SKM-1 (cell line): ENCODE measurements around the gene MTPN.
A peak's percentile ranks its signal among the peaks of the same experiment; 100 is the strongest.

ENCODE experiments used
- DNase-seq: peaks from one replicate; lab custom pipeline; 2025; ENCODE audit not compliant: unreplicated experiment; lab: John Stamatoyannopoulos, UW

The MTPN gene

DNA sequence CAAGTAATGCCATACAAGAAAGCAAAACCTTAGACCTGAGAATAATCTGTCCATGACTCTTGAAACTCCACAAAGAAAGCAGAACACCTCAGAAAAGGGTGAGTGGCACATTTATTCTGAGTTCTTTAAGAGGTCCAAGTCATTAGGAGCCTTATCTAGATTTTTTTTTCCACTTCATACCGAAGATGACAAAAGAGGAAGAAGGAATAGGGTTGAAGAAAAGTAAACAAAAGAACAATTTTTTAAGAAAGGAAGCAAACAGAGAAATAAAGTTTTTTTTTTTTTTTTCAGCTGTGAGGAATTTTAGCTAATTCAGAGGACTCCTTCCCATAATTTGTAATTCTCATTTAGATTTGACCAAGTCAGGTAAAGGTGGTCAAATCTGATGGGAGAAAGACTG lies 13.1 kb upstream of the MTPN start:
- DNase-seq = no peak

DNA sequence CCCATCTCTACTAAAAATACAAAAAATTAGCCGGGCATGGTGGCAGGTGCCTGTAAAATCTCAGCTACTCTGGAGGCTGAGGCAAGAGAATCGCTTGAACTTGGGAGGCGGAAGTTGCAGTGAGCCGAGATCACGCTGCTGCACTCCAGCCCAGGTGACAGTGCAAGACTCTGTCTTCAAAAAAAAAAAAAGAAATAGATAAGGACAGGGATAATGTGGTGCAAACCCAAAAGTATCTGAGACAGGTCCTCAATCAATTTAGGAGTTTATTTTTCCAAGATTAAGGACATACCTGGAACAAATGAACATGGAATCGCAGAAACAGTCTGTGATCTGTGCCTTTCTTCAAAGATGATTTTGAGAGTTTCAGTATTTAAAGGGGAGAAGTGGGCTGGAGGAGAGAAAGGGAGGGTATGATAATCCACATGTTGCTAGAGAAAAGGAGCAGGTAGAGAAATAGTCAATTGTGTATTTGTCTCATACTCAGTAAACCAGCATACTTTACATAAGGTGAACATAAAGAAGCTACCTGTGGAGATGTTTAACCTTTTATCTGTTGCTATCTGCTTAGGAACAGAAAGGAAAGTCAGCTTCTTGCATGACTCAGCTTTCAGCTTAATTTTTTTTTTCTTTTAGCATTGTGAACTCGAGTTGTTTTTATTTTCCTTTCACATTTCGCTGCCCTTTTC lies 4.9 kb upstream of the MTPN start:
- no peak for DNase-seq

DNA sequence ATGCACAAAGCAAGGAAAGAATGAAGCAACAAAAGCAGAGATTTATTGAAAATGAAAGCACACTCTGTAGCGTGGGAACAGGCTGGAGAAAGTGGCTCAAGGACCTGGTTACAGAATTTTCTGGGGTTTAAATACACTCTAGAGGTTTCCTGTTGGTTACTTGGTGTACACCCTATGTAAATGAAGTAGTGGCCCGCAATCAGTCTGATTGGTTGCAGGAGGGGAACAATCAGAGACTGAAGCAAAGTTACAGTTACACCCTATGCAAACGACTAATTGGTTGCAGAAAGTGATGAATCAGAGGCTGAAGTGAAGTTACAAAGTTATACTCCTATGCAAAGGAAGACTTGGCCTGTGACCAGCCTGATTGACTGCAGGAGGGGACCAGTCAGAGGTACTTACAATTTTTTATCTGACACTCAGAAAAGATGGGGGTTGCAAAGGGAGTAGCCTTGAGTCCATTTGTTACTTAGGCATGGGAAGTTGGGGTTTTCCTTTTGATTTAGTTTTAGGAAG lies 3.6 kb upstream of the MTPN start:
- DNase-seq = no peak

DNA sequence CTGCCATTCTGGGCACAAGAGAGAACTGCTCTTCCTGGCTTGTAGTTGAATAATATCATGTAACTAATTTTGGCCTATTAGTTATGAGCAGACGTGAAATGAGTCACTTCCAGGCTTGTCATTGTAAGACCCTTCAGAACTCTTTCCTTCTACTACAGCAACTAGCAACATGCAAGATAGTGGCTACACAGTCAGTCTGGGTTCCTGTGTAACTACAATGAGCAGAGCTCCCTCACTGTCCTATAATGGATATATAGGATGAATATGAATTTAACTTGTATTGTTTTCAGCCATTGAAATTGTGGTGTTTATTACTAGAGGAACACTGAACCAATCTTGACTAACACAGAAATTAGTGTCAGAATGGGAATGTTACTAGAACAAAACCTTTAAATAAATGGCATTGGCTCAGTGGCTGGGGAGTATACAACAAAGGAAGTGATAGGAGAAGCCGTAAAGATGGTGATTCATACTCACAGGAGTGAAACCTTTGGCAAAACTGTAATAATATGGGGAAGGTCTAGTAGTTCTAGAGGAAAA lies 2.9 kb upstream of the MTPN start:
- DNase-seq = no peak

DNA sequence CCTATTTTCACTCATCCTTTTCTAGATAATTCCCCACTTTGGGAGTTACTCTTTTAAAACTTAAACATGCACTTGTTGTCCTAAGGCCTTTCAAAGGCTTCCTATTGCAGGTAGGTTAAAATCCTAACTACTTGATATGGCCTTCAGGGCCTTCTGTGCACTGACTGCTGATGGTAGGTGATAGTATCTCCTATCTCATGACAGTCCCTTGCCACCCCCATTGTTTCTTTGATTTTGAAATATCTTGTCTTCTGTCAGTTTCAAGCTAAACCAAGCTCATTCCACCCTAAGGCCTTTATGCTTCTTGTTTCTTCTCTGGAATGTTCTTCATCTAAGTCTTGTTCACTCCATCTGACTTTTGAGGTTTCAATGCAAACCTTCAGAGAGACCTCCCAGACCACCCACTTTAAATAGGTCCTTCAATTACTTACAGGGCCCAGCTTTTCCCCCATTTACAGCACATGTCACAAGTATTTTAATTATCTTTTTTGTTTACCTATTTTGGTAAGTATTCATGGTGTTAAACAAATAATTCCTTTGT lies 2.4 kb upstream of the MTPN start:
- no peak for DNase-seq

DNA sequence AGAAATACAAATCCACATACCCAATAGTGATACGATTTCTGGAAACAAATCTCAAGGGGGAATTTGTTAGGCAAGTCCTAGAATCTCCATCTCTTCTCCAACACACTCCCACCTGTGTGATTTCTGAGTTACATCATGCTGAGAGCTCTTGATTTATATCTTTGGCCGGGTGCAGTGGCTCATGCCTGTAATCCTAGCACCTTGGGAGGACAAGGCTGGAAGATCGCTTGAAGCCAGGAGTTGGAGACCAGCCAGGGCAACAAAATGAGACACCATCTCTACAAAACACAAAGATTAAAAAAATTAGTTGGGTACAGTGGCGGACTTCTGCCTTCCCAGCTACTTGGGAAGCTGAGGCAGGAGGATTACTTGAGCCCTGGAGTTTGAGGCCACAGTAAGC lies 1.5 kb upstream of the MTPN start:
- DNase-seq = no peak

DNA sequence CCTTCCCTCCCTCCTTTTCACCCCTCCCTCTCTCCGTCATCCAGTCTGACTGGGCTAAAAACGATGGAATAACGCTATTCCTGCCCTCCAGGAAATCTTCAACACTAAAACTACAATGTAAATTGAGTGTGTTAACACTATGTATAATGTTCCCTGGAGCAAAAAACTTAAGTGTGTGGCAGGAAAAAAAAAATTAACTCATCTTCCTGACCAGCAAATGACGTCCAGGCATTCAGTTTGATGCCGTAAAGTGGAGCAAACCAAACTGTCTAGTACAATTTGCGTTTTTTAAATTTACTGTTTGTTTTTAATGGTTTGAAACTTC lies 545 bp upstream of the MTPN start:
- DNase-seq = no peak

DNA sequence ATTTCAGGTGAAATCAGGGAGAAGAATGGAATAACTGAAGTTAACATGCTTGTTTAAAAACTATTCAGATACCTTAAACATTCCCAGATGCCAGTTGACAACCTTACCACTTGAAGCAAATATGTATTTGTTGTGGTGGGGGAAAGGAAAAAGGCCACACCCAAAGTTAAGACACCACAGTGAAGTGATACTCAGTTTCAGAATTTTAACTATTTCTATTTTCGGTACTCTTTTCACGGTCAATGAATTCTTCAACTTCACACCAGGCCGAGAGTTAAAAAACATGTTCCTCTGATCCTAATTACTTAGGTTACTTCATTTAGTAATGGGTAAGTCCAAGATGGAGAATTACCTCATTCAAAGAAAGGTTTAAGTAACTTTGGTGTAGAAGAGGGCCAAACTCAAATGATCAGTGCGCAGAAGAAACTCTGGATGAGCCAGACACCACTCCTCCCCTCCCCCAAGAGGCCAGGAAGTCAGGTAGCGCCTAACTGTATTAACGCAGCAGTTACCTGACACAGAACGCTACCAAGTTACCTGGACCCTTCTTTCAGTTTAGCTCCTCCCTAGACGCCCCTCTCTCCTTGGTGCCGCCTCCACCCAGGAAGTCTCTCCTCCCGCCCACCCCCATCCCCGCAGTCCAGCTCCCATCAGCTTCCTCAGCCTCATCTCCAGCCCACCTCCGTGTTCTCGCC lies 700 bp downstream of the MTPN start:
- no peak for DNase-seq

DNA sequence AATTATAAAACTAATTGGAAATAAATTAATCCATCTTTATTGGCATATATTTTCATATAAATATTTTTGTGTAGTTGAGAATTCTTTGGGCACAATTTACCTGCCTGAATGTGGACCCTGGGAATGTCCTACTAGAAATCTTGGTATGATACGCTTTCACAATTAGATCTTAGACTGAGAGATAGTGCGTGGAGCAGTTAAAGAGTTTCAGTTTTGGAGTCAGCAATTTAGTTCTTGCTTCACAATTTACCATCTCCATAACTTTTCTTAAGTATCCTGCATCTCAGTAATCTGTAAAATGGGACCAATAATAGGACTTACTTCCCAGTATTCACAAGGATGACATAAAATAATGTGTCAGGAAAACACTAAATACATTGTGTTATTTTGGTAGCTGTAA lies 2.0 kb downstream of the MTPN start:
- DNase-seq = no peak

DNA sequence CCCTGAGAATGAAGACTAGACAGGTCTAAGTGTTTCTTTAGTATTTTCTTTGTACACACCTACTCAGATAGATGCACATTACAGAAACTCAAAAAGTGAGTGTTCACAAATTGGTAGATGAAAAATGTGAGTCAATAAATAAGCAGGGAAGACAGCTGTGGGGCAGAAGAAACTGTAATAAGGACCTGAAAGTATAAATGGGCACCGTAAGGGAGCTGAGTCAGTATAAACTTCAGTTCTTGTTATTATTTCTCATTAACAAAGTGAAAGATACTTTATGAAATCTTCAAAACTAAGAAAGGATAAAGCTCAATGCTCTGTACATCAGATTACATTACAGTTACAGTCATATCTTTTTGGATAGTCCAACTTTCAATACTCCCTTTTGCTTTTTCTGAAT lies 2.5 kb downstream of the MTPN start:
- no peak for DNase-seq

DNA sequence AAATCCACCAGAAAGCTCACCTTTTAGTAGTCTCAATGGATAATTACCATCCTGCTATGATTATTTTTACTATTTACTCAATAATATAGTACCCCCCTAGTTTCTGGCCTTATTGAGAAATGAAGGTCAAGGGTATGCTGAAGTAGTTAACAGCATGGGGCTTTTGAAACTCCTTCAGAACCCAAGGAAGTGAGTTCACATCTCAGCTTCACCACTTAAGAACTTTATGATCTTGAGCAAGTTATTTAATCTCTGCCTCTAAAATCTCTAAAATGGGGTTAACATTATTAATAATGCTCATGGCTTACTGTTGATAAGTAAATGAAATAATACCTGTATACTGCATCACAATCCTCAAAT lies 5.8 kb downstream of the MTPN start:
- DNase-seq = no peak

DNA sequence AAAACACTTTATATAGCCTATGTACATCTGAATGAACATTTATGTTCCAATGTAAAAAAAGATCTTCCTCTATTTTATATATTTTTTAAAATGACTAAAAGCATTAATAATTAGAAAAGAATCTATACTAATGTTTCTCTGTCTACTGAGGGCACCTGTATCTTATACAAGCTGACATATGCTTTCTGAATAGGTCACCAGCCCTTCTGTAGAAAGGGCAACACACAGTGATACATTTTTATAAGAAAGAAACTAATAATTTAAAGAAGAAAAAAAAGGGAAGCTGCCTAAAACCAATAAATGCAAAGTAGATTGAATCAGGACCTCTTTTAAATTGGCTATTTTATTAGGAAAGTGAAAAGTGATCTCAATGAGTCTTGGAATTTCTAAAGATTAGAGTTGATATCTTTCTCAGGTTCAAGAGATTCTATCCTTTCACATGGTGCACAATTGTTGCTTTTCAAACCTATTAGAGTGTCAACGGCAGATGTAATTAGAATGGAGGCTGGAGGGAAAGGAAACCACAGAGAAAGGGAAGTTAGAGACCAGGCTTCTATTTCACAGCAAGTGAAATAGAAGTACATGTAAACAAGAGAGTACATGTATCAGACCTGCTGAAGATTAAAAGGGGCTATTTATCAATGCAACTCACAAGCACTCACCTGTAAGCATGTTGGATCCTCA lies 6.3 kb downstream of the MTPN start:
- DNase-seq = peak; percentile 78

DNA sequence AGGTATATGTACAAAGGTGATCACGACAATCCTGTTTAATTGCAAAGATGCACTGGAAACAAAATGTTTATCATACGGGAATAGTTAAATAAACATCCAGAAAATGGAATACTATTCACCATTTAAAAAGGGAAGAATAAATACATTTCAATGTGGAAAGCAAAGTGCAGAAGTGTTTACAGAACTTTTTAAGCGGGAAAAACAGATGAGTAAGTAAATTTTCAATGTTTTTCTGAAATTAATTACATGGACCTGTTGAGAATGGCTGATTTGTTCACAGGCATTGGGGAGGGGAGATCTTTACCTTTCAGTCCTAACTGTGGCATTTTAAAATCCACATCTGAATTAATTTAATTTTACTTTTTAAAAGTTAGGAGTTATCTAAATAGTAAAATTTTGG lies 7.1 kb downstream of the MTPN start:
- no peak for DNase-seq

DNA sequence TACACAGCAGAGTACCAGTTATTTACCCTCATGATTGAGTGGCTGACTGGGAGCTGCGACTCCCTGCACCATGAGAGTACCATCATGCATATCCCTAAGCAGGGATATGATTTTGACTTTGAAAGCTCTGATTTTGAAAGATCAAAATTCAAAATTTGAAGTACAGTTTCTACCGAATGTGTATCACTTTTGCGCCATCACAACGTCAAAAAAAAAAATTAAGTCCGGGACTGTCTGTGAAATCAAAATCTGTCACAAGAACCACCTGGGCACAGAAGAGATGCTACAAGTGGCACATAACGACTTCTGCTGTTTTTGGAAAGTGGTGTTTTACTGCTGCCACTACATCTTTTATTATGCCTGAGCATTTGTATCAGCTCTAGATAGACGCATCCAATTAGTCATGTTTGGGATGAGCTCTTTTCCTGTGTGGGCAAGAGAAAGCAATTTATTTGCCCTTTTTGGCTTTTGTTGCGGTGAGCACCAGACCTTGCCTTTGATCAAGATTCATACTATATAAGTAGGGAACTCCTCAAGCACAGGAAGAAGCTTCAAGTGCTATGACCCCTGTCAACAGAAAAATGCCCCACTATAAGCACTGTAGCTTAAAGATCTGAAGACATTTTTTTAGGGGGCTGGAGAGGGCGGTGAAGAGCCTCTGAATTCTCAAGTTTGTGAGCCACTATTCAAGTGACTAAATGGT lies 10.7 kb downstream of the MTPN start:
- no peak for DNase-seq

DNA sequence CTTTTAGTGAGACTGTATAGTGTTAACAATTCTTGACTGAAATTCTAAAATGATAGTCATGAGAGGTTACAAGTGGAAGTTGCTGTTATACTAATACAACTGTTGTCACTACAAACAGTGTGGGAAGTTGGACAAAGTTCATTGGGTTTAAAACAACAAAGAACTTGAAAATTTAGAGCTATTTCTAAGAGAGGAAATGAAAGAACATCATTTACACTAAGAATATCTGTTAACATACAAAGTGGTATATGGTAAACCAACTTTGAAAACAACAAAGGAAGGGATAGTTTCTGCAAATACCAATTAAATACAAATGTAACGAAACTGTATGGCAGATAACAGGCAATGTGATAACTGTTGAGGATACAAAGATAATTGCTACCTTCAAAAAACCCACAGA lies 11.6 kb downstream of the MTPN start:
- DNase-seq = no peak

DNA sequence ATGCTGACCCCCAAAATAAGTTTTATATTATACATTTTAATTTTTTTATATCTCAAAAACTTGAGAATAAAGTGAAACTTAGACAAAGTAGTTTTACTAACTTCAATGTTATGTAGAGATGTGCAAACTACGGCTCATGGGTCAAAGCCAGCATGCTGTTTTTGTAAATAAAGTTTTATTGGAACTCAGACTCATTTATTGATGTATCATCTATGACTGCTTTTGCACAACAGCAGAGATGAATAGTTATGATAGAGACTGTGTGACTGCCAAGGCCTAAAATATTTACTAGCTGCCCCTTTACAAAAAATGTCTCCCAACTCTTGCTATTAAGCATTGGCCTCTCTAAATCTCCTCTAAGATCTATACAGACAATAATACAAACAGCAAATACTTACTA lies 12.4 kb downstream of the MTPN start:
- no peak for DNase-seq

DNA sequence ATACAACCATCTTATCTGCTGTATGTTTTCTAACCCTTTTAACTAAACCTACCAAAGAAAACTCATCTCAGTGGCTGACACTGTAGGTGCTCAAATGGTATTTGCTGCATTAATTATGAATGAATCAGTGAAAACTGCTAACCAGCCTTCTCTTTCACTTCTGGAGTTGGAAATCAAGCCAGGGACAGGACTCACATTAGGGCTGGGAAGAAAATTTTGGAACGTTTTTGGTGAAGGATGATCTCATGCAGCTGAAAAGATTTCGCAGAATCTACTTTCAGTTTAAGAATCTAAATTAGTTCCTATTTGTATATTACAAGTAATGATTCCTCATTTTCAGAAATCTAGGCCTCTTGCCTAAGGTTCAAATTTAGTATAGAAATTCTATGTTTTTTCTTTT lies 12.9 kb downstream of the MTPN start:
- DNase-seq = no peak

DNA sequence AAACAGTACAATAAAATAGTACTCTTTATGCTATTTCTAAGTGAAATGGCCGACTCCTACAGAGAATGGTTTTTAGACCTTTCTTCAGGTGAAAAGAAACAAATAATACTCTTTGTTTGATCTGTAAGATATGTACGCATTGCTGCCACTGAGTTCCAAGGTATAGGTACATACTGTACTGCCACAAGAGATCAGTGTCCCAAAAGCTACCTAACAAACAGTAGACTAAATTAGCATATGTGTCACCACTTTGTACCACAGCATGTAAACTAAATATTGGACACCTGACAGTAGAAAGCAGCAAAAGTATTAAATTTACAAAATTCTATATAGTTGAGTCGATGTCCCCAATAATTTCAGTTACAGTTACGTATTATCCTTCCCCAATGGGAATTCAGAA lies 14.4 kb downstream of the MTPN start:
- DNase-seq = no peak

DNA sequence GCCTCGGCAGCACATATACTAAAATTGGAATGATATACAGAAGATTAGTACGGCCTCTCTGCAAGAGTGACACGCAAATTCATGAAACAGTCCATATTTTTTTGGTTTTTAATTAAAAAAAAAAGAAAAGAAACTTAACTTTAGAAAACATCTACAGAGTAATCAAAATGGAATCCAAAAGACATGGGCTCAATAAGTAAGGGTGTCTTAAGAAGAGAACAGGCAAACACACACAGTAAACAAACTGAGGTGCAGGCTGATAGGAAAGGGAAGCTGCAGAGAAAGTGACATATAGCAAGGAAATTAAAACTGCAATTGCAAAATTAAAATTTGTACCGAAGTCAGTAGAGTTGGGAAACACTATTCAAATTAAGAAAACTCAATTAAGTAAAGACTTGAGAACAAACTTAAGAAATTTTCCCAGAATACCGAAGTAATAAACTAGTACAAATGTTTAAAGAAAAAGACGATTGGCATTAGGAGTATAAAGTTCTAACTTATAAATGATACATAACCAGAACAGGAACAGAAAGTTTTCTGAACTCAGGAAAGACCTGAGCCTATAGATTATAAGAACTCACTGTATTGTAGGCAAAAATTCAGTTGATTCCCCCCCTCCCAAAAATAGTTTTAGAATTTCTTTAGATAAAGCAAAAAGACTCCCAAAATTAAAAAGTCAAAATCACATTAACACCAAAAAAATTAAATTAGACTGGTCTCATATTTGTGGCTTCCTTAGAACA lies 16.3 kb downstream of the MTPN start:
- no peak for DNase-seq

DNA sequence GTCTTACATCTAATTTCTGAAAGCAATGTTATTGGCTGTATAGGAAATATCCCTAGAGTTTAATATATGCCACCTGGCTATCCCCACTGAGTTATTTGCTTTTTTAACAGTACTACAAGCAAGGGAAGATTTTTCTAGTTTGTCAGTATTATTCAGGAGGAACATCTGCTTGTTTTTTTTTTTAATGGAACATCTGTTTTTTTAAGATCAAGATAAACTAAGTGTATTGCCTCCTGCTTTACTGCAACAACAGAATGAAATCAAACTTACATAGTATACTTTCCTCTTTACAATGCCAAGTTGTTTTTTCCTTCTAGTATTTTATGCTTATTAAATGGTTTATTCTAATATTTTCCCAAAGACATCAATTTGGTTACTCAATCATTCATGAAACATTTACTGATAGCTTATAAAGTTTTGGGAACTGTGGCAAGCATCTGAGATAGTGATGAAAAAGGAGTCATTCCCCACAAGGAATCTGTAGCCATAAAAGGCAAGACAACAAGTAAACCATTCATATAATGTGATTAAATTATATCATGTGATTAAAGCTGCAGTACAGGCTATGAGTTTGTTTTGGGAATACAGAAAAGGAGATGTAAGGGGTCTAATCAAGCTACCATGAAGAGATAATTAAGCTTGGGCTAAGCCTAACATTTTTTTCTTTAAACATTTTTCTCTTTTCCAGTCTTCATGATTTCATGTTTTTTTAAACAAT lies 17.4 kb downstream of the MTPN start:
- DNase-seq = no peak
